MM.1S (cell line): ENCODE measurements around the gene TULP1.
A peak's percentile ranks its signal among the peaks of the same experiment; 100 is the strongest.

ENCODE experiments used
- CTCF ChIP-seq: fragments of 300-600 bp; sonication (generic); IDR thresholded peaks from 2 replicates; pipeline ENCODE4 v1.5.1; 2016; ENCODE audit warnings: antibody characterized with exemption, low read length, mixed read lengths
- EZH2 ChIP-seq: fragments of 300-600 bp; sonication (generic); optimal IDR thresholded peaks from 2 replicates; pipeline ENCODE3; 2017; ENCODE audit warnings: low read depth, mild to moderate bottlenecking, antibody characterized with exemption, low read length, mixed read lengths
- EZH2phosphoT487 ChIP-seq: fragments of 300-600 bp; sonication (generic); IDR thresholded peaks from 2 replicates; pipeline ENCODE4 v1.6.1; 2018; ENCODE audit warnings: antibody characterized with exemption, low read length

GRCh38 chr6:35468181-35468979, 44.3 kb downstream of the TULP1 start, which contains the start of gene RPL10A:
- peak; percentile 90 for TF ChIP-seq CTCF
- TF ChIP-seq EZH2phosphoT487: no peak
- TF ChIP-seq EZH2: no peak
